Neutrophil (primary cell): ENCODE results near the gene DARS2.
A peak's percentile ranks its signal among the peaks of the same experiment; 100 is the strongest.

Experiments
- H3K27ac ChIP-seq: fragments of 200-600 bp; sonication (generic); 2 replicates; pipeline ENCODE4 v1.5.1; 2016; ENCODE audit warnings: mild to moderate bottlenecking, moderate library complexity
- H3K27me3 ChIP-seq: fragments of 200-600 bp; sonication (generic); 2 replicates; pipeline ENCODE4 v1.6.0; 2016; ENCODE audit warnings: mild to moderate bottlenecking
- H3K36me3 ChIP-seq: fragments of 200-600 bp; sonication (generic); 2 replicates; pipeline ENCODE4 v1.5.1; 2017
- H3K4me1 ChIP-seq, 2 experiments: fragments of 200-600 bp in 1 of 2; sonication (generic) in 1 of 2; 1 replicate in 1 of 2; 2 replicates in 1 of 2; pipeline versions ENCODE4 v1.5.1 to v1.6.1; 2013 to 2016; ENCODE audit warnings: low read depth in 1 of 2, low read length in 1 of 2, mild to moderate bottlenecking in 1 of 2, moderate library complexity in 1 of 2; ENCODE audit not compliant: control insufficient read depth in 1 of 2, insufficient read depth in 1 of 2
- H3K4me3 ChIP-seq, 2 experiments: fragments of 200-600 bp in 1 of 2; sonication (generic) in 1 of 2; 1 replicate in 1 of 2; 2 replicates in 1 of 2; pipeline ENCODE4 v1.5.1; 2013 to 2016; ENCODE audit warnings: low read depth in 1 of 2, low read length in 1 of 2, mild to moderate bottlenecking in 1 of 2, moderate library complexity in 1 of 2
- H3K9me3 ChIP-seq: fragments of 200-600 bp; sonication (generic); 2 replicates; pipeline ENCODE4 v1.5.1; 2016
- TF ChIP-seq, protein P1 (sequence below): fragments of 200-600 bp; sonication (generic); IDR thresholded peaks from 2 replicates; pipeline ENCODE4 v1.5.1; 2016; ENCODE audit warnings: antibody characterized with exemption

Gene DARS2

GRCh38 chr1:173867141-173867752 is 42.8 kb downstream of the DARS2 start:
- peaks cover 42 to 66% of the 10 kb centered on the region in 2 experiments for H3K4me1 ChIP-seq
- peaks cover 40% of the 10 kb centered on the region for H3K36me3 ChIP-seq
- H3K27ac ChIP-seq, result peak overlapping the region; percentile 95
- H3K9me3 ChIP-seq, result no peaks in the 10 kb centered on the region
- H3K27me3 ChIP-seq, result no peaks in the 10 kb centered on the region
- H3K4me3 ChIP-seq, result peak overlapping the region; percentile 76 to 89
- TF ChIP-seq, protein P1, sequence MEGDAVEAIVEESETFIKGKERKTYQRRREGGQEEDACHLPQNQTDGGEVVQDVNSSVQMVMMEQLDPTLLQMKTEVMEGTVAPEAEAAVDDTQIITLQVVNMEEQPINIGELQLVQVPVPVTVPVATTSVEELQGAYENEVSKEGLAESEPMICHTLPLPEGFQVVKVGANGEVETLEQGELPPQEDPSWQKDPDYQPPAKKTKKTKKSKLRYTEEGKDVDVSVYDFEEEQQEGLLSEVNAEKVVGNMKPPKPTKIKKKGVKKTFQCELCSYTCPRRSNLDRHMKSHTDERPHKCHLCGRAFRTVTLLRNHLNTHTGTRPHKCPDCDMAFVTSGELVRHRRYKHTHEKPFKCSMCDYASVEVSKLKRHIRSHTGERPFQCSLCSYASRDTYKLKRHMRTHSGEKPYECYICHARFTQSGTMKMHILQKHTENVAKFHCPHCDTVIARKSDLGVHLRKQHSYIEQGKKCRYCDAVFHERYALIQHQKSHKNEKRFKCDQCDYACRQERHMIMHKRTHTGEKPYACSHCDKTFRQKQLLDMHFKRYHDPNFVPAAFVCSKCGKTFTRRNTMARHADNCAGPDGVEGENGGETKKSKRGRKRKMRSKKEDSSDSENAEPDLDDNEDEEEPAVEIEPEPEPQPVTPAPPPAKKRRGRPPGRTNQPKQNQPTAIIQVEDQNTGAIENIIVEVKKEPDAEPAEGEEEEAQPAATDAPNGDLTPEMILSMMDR, result no peak

DNA sequence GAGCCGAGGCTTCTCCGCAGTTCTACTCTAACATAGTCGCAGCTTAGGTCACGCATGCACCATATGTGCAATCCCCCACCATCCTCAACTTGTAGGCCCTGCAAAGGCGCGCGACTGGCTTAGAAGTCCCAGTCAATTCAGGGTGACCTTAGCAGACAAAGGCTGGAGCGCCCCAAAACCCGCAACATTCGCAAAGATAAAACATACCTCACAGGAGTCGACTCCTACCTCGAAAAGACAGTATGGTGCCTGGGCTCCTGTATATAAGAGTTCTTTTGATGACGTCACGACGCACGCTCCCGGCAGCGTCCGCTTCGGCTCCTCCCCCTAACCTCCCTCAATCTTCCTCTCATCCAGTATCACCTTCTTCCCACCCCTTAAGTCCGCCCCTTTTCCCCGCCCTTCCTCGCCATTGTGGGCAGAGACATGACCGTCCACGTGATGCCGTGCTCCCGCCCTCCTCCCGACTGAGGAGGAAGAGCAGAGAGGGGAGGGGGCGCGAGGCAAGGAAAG is 43.3 kb downstream of the DARS2 start, which contains the start of gene GAS5:
Gene GAS5, minus strand, starts transcription at position 237 of the 513 bp plus-strand sequence.
- Histone ChIP-seq H3K4me3 (peak within 1 kb of the TSS; percentile 76 to 89), H3K9me3 (no peaks in the 10 kb centered on the region), H3K27ac (peak within 1 kb of the TSS; percentile 95), H3K4me1 (peaks cover 42 to 66% of the 10 kb centered on the region in 2 experiments), H3K27me3 (no peaks in the 10 kb centered on the region), H3K36me3 (peaks cover 35% of the 10 kb centered on the region)
- TF ChIP-seq, protein P1, result peak; percentile 30

- Histone ChIP-seq H3K27me3 (no peaks in the 10 kb centered on the region), H3K4me3 (peak within 1 kb of the TSS; percentile 76 to 89), H3K27ac (peak within 1 kb of the TSS; percentile 95), H3K36me3 (peaks cover 28% of the 10 kb centered on the region), H3K9me3 (no peaks in the 10 kb centered on the region), H3K4me1 (peaks cover 42 to 66% of the 10 kb centered on the region in 2 experiments)
- TF ChIP-seq, protein P1, result peak; percentile 32
These were observed 44.0 kb downstream of the DARS2 start, which contains the start of gene ZBTB37 for GRCh38 chr1:173868266-173869020. TSS of gene ZBTB37 (plus strand) at chr1:173868380. CDS start at chr1:173870226, 1,846 bp downstream.

GRCh38 chr1:173869021-173869359 is 44.5 kb downstream of the DARS2 start:
- Histone ChIP-seq H3K4me1 (peaks cover 42 to 66% of the 10 kb centered on the region in 2 experiments), H3K36me3 (peaks cover 23% of the 10 kb centered on the region), H3K4me3 (peak overlapping the region; percentile 76 to 89), H3K9me3 (no peaks in the 10 kb centered on the region), H3K27me3 (no peaks in the 10 kb centered on the region), H3K27ac (peak overlapping the region; percentile 95)
- TF ChIP-seq, protein P1, result no peak

DNA sequence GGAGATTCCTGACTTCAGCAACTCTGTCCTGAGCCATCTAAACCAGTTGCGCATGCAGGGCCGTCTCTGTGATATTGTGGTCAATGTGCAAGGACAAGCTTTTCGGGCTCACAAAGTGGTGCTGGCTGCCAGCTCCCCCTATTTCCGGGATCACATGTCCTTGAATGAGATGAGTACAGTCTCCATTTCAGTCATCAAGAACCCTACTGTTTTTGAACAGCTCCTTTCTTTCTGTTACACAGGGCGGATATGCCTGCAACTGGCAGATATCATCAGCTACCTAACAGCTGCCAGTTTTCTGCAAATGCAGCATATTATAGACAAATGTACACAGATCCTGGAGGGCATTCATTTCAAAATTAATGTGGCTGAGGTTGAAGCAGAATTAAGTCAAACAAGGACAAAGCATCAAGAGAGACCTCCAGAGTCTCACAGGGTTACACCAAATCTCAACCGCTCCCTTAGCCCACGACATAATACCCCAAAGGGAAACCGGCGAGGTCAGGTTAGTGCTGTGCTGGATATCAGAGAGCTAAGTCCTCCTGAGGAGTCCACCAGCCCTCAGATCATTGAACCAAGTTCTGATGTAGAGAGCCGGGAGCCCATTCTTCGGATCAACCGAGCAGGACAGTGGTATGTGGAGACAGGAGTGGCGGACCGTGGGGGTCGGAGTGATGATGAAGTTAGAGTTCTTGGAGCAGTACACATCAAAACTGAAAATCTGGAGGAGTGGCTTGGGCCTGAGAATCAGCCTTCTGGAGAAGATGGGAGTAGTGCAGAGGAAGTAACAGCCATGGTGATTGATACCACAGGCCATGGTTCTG is 46.0 kb downstream of the DARS2 start:
- TF ChIP-seq, protein P1, result no peak
- Histone ChIP-seq H3K27me3 (no peaks in the 10 kb centered on the region), H3K9me3 (no peaks in the 10 kb centered on the region), H3K4me3 (no peak overlapping the region), H3K36me3 (peaks cover 17% of the 10 kb centered on the region), H3K27ac (peak overlapping the region; percentile 95), H3K4me1 (peaks cover 42 to 60% of the 10 kb centered on the region in 2 experiments)
